GM10248 (cell line): ENCODE results near the gene KRT83.
A peak's percentile ranks its signal among the peaks of the same experiment; 100 is the strongest.

Experiments
- CTCF ChIA-PET: fragments of 300-600 bp; sonication (Branson Sonifier 250); formaldehyde crosslinking; extraction: SDS; loops from one replicate; lab custom pipeline; 2021; ENCODE audit warnings: antibody characterized with exemption; lab: Yijun Ruan, JAX
- POLR2A ChIA-PET: fragments of 350-650 bp; sonication (Branson Sonifier 250); formaldehyde crosslinking; extraction: SDS; loops from one replicate; lab custom pipeline; 2020; ENCODE audit warnings: antibody characterized with exemption; lab: Yijun Ruan, JAX
- DNase-seq: peaks from one replicate; pipeline ENCODE4 v3.0.0; 2012; ENCODE audit errors: extremely low spot score
- TF ChIP-seq, protein P1 (sequence below): IDR thresholded peaks from 2 replicates; pipeline ENCODE4 v1.5.1; 2012; ENCODE audit warnings: mild to moderate bottlenecking, low read depth; ENCODE audit errors: extremely low read depth, missing control alignments, control extremely low read depth

KRT83 gene

DNA sequence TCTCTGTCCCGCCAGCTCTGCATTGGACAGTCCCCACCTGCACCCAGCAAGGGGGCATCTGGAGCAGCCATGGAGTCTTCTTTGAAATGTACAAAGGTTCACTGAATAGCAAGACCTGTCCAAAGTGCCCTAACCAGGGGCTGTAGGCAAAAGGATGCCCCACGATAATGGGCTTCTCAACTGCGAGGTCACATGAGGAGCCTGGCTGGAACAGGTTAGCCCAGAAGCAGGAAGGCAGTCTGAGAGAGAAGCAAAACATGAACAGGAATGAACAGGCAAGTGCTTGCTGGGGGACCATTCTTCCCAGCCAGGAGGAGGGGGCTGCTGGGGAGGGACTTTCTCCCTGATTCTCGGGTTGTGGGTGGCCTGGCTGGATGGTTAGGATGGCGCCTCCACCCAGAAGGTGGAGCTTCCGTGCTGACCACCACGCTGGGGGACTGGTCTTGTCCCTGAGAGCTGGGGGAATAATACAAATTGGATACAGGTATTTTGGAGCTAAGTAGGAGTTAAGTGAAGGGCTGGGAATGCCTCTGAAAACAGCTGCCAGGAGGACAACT lies 39.0 kb upstream of the KRT83 start:
- ChIA-PET POLR2A (no interaction called here), CTCF (interaction anchor here (0.9 to 2.1 kb wide), 4 partner anchors 12 to 620 kb away, joined by 3 to 9 read pairs (median 5); no protein-coding TSS in a partner anchor)

DNA sequence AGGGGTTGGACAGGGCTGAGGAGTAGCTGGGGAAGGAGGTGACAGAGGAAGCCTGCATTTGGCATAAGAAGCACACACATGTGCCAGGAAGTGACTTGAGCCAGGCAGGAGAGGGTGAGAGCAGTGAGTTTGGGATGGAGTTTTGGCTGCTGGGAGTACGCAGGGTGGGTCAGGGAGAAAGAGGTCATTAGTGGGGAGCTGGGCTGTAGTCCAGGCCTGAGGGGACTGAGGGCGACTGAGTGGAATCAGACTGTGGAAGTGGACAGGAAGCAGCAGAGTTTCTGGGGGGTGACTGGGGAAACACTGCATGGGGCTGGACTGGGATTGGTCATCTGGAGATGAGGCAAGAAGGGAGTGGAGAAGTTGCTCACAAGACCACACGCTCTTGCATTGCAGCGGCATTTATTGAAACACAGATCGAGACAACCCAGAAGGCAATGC lies 38.4 kb upstream of the KRT83 start:
- ChIA-PET CTCF (interaction anchor here (0.9 to 1.5 kb wide), 3 partner anchors 13 to 520 kb away, joined by 3 read pairs; no protein-coding TSS in a partner anchor), POLR2A (no interaction called here)
- no peak for DNase-seq
- TF ChIP-seq, protein P1, sequence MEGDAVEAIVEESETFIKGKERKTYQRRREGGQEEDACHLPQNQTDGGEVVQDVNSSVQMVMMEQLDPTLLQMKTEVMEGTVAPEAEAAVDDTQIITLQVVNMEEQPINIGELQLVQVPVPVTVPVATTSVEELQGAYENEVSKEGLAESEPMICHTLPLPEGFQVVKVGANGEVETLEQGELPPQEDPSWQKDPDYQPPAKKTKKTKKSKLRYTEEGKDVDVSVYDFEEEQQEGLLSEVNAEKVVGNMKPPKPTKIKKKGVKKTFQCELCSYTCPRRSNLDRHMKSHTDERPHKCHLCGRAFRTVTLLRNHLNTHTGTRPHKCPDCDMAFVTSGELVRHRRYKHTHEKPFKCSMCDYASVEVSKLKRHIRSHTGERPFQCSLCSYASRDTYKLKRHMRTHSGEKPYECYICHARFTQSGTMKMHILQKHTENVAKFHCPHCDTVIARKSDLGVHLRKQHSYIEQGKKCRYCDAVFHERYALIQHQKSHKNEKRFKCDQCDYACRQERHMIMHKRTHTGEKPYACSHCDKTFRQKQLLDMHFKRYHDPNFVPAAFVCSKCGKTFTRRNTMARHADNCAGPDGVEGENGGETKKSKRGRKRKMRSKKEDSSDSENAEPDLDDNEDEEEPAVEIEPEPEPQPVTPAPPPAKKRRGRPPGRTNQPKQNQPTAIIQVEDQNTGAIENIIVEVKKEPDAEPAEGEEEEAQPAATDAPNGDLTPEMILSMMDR, result no peak

More for the DNA sequence above, 39.0 kb upstream of the KRT83 start:
- TF ChIP-seq, protein P1, result no peak
- DNase-seq, result no peak

DNA sequence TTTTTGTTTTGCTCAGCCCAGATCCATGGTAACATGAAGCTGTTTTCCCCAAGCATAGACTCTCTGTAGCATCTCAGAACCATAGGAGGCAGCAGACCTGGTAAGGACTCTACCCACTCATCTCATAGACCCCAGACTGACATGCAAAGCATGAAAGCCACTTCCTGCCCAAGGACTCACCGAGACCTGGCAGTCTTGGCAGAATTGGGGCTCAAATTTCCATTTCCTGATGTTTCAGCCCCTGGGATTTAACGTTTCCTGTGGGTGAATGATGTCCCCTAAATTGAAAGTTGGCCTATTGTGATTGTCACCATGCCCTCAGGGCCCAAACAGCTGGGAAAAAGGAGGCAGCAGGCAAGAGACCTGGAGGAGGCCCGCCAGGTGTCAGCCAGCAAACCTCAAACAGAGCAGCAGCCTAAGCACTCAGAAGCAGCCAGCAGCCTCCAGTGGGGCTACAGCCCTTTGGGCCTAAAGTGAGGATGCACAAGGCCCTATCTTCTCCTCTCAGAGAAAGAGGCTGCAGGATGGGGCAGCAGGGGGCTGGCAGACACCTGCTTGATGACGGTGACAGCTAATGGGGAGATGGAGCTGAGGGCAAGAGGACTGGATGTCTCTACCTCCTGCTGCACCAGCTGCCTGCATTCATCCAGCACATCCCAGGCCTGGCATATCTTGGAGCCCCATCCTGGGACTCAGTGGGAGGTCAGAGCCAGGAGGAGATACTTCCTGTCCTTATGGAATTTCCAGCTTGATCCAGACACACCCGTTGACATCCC lies 37.6 kb upstream of the KRT83 start:
- ChIA-PET CTCF (interaction anchor here (0.9 to 1.7 kb wide), 3 partner anchors 12 to 521 kb away, joined by 3 to 5 read pairs (median 3); no protein-coding TSS in a partner anchor), POLR2A (no interaction called here)
- TF ChIP-seq, protein P1, result no peak
- peak; percentile 69 for DNase-seq

DNA sequence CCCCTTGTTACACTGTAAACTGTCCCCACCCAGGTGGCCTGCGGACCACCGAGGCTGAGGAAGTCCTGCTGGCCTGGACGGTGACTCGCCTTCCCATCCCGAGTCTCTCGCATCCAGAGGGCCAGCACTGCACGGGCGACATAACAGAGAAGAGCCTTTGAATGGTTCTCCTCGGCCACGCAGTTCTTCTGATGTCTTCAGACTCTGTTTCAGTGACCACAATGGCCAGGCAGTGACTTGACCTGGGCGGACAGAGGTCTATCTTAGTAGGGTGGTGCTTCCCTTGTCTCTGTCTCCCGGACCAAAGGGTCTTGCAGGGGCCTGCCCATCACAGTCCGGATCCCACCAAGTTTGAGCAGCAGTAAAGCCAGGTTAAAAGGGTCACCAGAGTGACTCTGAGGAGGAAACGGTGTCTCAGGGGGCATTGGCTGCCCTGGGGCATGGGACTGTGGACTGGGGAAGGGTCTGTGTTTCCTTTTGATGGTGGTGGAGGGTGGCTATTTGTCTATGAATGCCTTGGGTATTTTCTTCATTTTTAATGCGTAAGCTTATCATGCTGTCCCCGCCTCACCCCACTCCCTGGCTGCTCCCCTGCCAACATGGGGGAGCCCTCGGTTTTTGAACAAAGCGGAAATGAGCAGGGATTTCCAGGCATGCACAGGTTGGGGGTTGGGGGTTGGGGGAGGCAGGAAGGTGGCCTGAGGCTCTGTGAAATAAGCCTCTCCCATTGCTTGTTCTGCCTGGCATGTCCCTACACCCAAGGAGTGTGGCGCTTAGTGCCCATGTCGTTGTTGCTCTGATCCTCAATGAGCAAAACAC lies 35.8 kb upstream of the KRT83 start:
- CTCF ChIA-PET, result no interaction called here
- no peak for DNase-seq
- TF ChIP-seq, protein P1, result no peak

DNA sequence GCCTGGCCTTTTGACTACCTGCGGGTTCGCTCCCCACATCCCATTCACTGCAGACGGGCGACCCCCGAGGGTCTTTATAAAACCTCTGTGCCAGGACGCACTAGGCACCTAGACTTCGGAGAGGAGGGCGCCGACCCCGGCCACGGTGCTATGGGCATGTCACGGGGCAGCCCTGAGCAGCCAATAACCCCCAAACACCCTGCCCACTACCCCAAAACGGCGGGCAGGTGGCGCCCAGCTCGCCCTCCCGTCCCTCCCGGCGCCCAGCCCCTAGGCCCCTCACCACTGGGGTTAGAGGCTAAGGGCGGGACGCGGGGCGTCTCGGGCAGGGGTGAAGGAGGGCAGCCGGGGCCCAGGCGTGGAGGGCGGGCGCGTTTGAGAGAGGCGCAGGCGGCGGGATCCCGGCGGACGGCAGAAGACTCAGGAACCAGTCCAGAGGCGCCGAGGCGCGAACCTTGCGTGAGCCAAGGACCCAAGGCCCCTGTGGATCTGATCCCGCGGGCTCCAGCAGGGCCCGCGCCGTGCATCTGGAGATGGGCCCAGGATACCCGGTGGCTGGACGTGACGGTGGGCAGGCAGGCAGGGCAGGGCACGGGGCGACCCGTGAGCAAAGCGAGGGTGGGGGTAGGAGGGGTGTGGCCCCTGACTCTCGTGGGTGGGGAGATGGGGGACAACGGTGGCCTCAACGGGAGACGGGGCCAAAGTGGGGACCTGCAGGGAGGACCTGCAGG lies 35.0 kb upstream of the KRT83 start:
- no peak for DNase-seq
- ChIA-PET POLR2A (no interaction called here), CTCF (no interaction called here)
- TF ChIP-seq, protein P1, result no peak

More for the DNA sequence above, 35.8 kb upstream of the KRT83 start:
- POLR2A ChIA-PET, result no interaction called here
